ENCODE data around the gene ZC3H12A.

ZC3H12A gene

GRCh38 chr1:37474046-37474696 is at the start of gene ZC3H12A:
TSS of gene ZC3H12A (plus strand) at chr1:37474580. CDS start at chr1:37475497, 917 bp downstream.
- DNase-seq (ENCODE audit: low spot score), result peak; percentile 73

DNA sequence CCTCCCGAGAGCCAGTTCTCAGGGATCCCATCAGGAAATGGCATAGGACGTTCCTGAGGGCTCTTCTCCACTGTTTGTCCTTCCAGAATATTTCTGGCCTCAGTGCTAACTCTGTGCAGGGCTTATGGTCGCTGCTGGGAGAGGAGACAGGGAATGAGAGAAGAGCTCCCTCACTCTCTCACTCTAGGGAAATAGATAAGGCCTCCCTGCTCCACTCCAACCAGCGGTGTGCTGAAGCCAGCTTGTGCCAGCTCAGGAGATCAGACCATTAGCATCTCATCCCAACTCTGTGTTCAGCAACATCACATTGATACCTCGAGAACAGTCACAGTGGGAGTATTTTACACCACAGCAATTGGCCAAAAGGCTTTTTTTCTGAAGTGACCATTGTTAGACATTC is 49.2 kb upstream of the ZC3H12A start:
- DNase-seq (ENCODE audit: low spot score), result no peak

- no peak for DNase-seq (ENCODE audit: low spot score)
Observed at GRCh38 chr1:37429029-37429428, 45.4 kb upstream of the ZC3H12A start.

DNA sequence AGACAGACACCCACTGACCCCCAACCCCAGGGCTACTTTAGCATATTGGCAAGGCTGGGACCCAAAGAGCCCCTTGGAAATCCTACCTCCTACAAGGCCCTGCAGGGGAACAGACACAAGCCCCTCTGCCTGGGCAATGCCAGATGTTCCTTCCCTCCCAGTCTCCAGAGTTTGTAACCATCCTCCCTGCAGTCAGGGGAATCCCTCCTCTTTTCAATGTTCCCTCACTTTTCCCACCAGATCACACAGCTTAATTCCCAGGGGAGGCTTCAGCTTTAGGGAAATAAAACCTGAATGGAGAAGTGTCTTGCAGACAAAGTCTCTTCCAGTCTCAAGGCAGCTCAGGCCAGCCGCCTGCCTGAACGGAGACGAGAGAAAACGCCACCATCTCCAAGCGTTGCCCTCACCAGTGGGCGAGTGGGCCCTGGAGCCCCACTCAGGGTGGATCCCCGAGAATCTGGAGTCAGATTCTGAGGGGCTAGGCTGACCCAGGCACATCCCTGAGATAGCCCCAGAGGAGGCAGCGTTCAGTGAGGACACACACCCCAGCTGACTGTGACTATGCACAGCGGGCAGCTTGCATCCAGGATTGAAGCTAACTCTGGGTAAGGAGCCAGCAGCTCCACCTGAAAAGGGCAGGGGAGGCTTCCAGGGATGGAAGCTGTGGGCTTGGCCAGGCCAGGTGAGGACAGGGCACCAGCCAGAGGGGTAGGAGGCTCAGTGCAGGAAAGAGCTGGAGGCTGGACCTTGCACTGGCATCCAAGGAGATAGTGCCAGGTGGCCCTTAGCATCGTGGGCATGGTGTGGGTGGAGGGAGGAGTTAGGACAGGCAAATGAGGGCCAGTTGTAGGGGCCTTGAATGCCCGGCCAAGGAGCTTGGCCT is 44.0 kb upstream of the ZC3H12A start:
- no peak for DNase-seq (ENCODE audit: low spot score)

DNA sequence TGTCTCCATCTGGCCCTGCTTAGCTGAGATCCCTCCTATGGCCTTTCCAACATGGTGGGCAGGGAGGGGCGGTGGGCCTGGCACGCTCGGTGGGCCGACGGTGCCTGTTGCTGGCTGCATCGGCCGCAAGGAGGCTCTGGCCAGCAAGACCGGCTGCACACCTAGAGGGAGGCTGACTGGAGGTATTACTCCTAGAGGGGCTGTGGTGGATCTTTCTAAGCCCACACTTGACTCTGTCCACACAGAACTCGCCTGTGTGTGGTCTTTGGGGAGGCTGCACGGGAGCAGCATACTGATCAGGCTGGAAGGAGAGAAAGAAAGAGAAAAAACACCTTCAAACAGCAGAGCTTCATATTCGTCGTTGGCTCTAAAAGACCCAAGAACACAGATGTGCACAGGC is 41.7 kb upstream of the ZC3H12A start:
- DNase-seq (ENCODE audit: low spot score), result no peak

- no peak for DNase-seq (ENCODE audit: low spot score)
Observed at GRCh38 chr1:37433171-37433570, 41.2 kb upstream of the ZC3H12A start.

- peak; percentile 45 for DNase-seq (ENCODE audit: low spot score)
Observed at GRCh38 chr1:37434292-37435225, 39.8 kb upstream of the ZC3H12A start.

- no peak for DNase-seq (ENCODE audit: low spot score)
Observed at GRCh38 chr1:37437087-37437486, 37.3 kb upstream of the ZC3H12A start.

DNA sequence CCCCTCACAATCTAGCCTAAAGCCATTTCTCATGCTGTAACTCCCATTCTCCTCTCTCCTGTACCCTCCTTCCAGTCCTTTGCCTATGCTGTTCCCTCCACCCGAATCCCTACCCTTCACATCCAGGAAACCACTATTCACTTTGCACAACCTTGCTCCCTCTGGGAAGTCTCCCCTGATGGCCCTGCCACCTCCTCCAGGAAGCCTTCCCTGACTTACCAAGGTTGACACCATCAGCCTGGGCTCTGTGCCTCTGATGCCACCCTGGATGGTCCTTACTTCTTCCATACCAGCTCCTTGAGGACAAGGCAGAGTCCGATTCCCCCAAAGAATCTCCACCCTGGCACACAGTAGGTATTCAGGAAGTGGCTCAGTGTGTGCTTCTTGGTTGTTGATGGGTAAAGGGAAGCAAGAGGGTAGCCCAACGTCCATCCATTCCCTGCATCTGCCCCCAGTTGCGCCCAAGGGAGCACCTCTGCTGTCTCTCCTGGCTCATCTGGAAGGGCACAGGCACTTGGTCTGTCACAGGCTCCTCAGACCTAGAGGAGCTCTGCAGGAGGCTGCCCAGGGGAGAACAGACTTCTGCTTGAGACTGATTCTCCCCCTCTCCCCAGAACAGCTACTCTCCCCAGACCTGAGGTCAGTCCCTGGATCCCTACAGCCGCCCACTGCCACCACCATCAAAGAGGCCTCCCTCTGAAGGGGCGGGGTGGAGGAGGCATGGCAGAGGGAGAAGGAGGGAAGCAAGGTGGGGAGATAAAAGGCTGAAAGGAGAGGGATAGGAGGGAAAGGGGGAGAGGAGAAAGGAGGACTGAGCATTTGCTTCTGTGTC is 36.1 kb upstream of the ZC3H12A start:
- DNase-seq (ENCODE audit: low spot score), result no peak

DNA sequence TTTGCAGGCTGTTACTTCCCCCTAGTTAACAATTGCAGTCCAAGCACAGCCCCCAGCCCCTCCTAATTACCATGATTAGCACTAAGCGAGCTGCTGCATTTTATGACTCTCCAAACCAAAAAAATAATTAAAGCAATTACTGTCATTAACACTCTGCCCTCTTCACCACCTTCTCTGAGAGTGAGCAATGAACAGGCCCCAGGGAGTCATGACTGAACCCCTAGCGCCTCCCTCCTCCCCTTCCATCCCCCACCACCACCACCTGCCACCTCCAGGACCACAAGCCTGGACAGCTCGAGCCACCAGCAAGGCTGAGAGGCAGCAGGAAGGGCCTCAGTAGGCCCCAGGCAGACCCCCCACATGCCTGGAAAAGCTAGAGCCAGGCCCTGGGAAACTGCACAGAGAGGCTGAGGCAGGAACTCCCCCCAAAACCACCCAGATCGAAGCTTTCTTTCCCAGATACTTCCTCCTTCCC is 35.5 kb upstream of the ZC3H12A start:
- DNase-seq (ENCODE audit: low spot score), result no peak

DNA sequence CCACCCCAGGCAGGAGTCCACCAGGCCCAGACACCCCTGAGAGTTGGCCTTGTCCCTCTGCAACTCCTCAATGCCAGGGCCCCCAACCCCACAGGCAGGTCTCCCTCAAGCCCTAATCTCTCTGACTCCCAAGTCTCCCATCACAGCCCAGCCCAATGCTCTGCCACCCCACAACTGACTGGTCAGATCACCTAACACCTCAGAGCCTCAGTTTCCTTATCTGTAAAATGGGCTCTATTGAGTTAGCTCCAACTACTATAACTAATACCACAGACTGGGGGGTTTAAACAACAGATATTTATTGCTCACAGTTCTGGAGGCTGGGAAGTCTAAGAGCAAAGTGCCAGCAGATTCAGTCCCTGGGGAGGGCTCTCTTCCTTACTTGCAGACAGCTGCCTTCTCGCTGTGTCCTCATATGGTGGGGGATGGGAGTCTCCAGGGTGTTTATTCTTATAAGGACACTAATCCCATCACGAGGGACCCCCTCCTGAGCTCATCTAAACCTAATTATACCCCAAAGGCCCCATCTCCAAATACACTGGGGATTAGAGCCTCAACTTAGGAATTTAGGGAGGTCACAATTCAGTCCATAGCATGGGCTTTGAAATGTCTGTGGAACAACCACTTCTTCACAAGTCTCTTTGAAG is 34.9 kb upstream of the ZC3H12A start:
- DNase-seq (ENCODE audit: low spot score), result no peak

DNA sequence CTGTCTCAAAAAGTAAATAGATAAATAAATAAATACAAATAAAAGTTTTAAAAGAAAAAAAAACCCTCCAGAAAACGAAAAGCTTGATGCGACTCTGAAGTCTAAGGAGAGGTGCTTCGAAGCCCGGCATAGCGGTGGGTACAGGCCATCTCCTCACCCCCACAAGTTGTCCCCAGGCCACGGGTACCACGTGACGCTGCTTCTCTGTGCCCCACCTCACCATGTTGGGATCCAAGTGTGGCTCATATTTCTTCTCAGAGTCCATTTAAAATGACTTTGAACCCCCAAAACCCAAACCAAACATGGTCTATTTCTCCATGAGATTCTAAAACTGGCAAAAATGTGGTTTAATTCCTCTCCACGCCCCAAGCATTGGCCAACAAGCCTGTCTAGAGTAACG is 32.9 kb upstream of the ZC3H12A start:
- no peak for DNase-seq (ENCODE audit: low spot score)

GRCh38 chr1:37442139-37442538 is 32.2 kb upstream of the ZC3H12A start:
- DNase-seq (ENCODE audit: low spot score), result no peak

GRCh38 chr1:37442644-37443043 is 31.7 kb upstream of the ZC3H12A start:
- no peak for DNase-seq (ENCODE audit: low spot score)

DNA sequence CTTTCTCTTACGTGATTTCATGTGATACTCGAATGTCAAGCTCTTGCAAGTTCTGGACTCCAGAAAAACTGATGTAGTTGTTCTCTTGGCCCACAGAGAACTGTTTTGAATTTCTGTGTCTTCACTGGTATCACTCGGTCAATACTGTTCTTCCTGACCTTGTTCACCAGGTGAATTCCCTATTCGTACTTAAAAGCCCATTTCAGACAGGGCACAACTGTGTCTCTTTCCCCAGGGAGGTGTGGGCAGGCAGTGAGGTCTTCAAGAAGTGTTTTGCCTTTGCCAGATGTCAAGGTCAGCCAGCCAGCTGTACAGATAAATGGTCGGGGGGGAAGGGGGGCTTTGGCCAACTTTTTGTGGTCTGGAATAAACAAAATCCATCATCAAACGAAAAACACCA is 27.5 kb upstream of the ZC3H12A start:
- no peak for DNase-seq (ENCODE audit: low spot score)

GRCh38 chr1:37448185-37448584 is 26.2 kb upstream of the ZC3H12A start:
- no peak for DNase-seq (ENCODE audit: low spot score)

- no peak for DNase-seq (ENCODE audit: low spot score)
Observed at GRCh38 chr1:37448691-37449417, 25.5 kb upstream of the ZC3H12A start.

GRCh38 chr1:37449936-37450335 is 24.4 kb upstream of the ZC3H12A start:
- DNase-seq (ENCODE audit: low spot score), result no peak

DNA sequence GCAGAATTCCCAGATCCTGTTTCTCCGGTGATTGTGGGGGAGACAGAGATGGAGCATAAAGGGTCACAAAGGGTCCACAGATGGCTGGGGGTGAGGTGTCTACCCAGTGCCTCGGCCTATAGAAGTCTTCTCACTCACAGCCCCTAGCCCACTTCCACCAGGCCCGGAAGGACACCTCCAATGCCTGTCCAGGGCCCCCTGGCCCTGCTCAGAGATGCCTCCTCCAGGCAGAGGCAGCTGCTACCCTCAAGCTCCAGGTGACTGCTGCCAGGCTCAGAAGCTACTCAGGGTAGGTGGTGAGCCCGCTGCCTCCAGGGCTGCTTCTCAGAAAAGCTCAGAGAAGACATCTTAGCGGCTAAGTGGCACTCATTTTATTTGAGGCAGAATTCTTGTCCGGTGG is 22.0 kb upstream of the ZC3H12A start:
- no peak for DNase-seq (ENCODE audit: low spot score)

DNA sequence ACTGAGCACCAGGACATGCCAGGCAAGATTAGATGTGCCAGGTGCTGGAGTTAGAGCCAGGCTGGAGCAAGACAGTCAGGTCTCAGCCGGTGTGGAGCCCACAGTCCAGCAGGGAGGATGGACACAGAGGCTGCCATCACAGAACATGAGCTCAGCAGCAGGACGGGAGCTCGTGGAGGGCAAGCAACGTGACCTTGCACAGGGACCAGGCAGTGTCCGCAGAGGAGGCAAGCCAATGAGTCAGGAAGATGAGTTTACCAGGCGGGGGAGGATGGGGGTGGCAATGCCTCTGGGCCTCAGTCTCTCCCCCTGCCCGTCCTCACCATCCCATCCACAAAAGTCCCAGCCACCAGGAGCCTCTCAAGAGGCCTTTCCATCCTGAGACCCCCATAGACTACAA is 20.7 kb upstream of the ZC3H12A start:
- DNase-seq (ENCODE audit: low spot score), result no peak

All from cerebellar cortex (tissue), 1 donor.